Tibial nerve (tissue), 4 donors: Measurements from ENCODE around the gene UBE2R2.
"Not testable (repeated sequence)": the region's sequence is repeated elsewhere in the genome, so short reads cannot be mapped to it uniquely, and the experiment has no call there.

Experiments
- EP300 ChIP-seq, 2 donors: sonication (generic); formaldehyde crosslinking; IDR thresholded peaks; one replicate each; pipeline ENCODE4 v1.6.1; 2017; ENCODE audit warnings: antibody characterized with exemption in 2 of 2, mild to moderate bottlenecking in 1 of 2
- POLR2A ChIP-seq, 2 donors: fragments of 450-650 bp; IDR thresholded peaks; one replicate each; pipeline ENCODE4 v1.6.1; 2017; ENCODE audit warnings: antibody characterized with exemption in 2 of 2, mild to moderate bottlenecking in 2 of 2, moderate library complexity in 2 of 2
- TF ChIP-seq, protein P1 (sequence below), 5 experiments: fragments of 200-600 bp in 3 of 5; fragments of 450-650 bp in 2 of 5; sonication (generic) in 3 of 5; IDR thresholded peaks; one replicate each; pipeline ENCODE4 v1.5.1; 2016 to 2019; ENCODE audit warnings: antibody characterized with exemption in 5 of 5, mild to moderate bottlenecking in 3 of 5, moderate library complexity in 2 of 5

DNA sequence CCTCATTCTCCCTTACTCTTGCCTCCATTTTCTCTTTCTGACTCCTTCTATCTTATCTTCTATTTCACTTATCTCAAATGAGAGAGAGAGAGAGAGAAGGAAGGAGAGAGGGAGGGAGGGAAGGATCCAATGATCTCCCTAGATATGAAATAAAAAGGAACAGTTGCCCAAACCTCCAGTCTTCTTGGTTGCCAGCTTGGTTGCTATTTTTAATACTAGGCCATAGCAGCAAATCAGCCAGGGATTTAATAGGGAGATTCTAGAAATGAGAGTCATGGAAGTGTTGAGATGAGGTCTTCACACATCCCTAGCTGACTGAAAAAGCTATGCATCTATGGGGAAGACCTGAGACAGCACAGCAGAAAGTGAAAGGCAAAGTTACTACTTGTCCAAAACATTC, 43.8 kb upstream of the UBE2R2 start:
- TF ChIP-seq, protein P1, sequence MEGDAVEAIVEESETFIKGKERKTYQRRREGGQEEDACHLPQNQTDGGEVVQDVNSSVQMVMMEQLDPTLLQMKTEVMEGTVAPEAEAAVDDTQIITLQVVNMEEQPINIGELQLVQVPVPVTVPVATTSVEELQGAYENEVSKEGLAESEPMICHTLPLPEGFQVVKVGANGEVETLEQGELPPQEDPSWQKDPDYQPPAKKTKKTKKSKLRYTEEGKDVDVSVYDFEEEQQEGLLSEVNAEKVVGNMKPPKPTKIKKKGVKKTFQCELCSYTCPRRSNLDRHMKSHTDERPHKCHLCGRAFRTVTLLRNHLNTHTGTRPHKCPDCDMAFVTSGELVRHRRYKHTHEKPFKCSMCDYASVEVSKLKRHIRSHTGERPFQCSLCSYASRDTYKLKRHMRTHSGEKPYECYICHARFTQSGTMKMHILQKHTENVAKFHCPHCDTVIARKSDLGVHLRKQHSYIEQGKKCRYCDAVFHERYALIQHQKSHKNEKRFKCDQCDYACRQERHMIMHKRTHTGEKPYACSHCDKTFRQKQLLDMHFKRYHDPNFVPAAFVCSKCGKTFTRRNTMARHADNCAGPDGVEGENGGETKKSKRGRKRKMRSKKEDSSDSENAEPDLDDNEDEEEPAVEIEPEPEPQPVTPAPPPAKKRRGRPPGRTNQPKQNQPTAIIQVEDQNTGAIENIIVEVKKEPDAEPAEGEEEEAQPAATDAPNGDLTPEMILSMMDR (IDR thresholded peaks at IDR 0.05) = not testable (repeated sequence)
- not testable (repeated sequence) for TF ChIP-seq POLR2A, EP300 (IDR thresholded peaks at IDR 0.05)
